GM18505 (cell line): ENCODE data around the gene TBL1XR1.

Experiments used
- ATAC-seq: cut with Tn5 transposase; IDR thresholded peaks from one replicate; pipeline ENCODE4 v1.9.1; 2021; ENCODE audit not compliant: unreplicated experiment
- POLR2A ChIP-seq: IDR thresholded peaks from 4 replicates; pipeline ENCODE4 v1.6.1; 2011; ENCODE audit warnings: borderline replicate concordance; ENCODE audit not compliant: insufficient read depth, insufficient read length; ENCODE audit errors: extremely low read depth

Gene TBL1XR1

DNA sequence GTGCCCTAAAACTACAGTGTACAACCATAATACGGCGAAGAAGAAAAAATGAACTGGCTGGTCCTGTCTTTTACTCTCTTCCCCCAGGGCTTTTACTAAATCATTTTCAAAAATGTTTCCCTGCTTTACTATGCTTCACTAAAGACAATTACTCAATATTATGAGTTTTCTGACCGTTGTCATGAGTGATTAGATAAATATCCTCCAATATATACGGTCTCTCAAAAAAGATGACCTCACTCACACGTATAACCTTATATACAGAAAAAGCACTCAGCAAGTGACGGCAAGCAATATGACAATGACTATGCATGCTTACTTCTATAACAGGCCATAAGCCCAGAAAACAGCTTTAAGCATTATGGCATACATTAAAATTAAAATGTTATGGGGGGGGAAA, 60.5 kb downstream of the TBL1XR1 start:
- no peak for TF ChIP-seq POLR2A
- ATAC-seq: no peak

- no peak for ATAC-seq
- TF ChIP-seq POLR2A: no peak
These were observed 61.3 kb downstream of the TBL1XR1 start for GRCh38 chr3:177135841-177136492.

DNA sequence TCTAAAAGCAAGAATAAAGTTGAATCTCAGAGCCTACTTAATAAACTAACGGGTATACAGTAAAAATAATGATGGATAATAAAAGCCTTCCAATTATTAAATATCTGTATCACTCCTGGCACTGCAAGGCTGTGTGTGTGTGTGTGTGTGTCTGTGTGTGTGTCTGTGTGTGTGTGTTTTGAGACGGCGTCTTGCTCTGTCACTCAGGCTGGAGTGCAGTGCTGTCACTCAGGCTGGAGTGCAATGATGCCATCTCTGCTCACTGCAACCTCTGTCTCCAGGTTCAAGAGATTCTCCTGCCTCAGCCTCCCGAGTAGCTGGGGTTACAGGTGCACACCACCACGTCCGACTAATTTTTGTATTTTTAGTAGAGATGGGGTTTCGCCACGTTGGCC, 62.5 kb downstream of the TBL1XR1 start:
- no peak for TF ChIP-seq POLR2A
- no peak for ATAC-seq

DNA sequence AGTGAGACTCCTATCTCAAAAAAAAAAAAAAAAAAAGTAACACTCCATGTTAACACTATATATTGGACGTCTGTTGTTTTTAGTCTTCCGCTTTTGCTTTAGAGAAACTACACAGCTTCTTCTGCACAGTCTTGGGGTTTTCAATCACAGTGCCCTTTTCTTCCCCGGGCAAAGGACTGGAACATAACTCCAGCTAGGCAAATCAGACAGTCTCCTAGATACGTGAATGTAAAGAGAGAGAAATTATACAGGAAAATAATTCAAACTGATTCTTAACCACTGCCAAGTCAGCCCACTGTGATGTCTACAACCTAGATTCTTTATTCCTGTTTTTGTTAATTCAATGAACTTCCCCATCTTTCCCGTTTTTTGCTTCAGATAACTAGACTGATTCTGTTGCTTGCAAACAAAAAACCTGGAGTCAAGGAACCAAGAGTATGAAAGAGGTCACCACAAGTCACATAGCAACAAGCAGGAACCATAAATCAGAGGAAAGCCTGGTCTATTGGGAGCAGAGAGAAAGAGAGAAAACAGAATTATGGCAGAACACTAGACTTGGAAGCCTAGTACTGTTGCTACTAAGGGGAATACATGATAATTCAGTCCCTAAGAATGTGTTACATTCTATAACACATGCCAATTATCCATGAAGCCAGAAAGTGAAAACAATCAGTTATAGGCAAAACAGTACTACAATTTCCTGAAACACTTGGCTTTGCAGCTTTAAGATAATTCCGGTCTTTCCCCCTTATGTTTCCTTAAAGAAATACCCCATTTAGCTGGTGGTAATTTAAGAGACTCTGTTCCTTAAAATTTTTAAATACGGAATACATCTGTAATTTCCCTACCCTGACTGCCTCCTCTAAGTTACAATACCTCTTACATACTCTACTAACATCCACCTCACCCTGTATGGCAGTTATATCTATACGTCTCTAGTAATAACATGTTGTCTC, 63.1 kb downstream of the TBL1XR1 start:
- no peak for TF ChIP-seq POLR2A
- no peak for ATAC-seq

GRCh38 chr3:177131927-177132636, 65.2 kb downstream of the TBL1XR1 start:
- TF ChIP-seq POLR2A: no peak
- no peak for ATAC-seq

- TF ChIP-seq POLR2A: no peak
- no peak for ATAC-seq
These were observed 70.3 kb downstream of the TBL1XR1 start for GRCh38 chr3:177127008-177127407.

- no peak for ATAC-seq
- no peak for TF ChIP-seq POLR2A
These were observed 71.1 kb downstream of the TBL1XR1 start for GRCh38 chr3:177126015-177126773.

DNA sequence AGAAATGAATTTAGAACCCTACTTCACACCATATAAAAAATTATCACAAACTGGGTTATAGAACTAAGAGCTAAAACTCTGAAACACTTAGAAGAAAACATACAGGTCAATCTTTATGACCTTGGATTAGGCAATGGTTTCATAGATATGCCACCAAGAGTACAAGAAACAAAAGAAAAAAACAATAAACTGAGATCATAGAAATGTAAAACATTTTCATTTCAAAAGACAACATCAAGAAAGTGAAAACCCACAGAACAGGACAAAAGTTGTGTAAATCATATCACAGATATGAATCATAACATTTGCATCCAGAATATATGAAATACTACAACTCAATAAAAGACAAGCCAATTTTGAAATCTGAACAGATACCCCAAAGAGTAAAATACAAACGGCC, 72.4 kb downstream of the TBL1XR1 start:
- TF ChIP-seq POLR2A: no peak
- ATAC-seq: no peak

- ATAC-seq: no peak
- TF ChIP-seq POLR2A: no peak
These were observed 73.5 kb downstream of the TBL1XR1 start for GRCh38 chr3:177123822-177124221.

DNA sequence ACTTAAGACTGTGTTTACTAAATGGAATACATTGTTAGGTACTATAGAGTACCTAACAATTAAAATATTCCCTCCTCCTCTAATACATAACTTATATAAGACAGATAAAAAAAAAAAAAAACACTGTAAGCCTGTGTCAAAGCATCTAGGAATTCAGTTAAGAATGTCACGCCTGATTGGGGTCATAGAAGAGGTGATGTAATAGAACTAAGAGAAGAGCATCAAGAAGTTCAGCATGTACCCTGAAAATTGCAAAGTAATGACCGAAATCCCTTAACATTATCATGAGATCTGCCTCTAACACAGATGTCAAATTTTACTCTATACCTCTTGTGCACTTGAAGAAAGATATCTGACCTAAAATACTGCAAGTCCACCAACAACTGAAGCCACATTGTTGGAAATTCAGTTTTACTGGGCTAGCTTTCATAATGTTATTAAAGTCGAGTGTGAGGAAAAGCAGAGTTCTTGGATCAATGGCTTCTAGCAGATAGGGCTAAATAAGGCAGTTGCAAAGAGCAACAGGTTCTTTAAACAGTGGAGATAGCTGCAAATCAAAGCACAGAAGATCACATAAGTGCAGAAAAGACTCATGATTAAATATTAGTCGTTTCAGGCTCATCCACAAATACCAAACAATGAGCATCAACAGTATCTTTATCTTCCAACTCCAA, 75.0 kb downstream of the TBL1XR1 start:
- no peak for TF ChIP-seq POLR2A
- no peak for ATAC-seq

DNA sequence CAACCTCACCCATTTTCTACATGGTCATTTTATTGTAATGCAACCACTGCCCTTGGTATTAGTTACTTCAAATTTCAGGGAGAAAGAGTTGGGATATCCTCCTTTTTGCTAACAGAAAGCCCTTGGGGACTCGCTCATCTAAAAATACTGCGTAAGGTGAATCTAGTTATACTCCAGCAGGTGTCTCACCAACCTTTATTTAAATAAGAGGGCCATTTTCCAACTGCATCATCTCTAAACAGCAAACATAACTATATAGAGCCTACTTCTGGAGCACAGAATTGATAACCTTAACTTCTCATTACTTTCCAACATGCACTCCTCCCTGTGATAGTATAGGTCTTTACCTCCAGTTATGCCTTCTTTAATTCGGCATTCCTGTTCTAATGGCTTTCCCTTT, 77.5 kb downstream of the TBL1XR1 start:
- no peak for ATAC-seq
- no peak for TF ChIP-seq POLR2A

- no peak for TF ChIP-seq POLR2A
- no peak for ATAC-seq
These were observed 83.0 kb downstream of the TBL1XR1 start for GRCh38 chr3:177114253-177114652.

GRCh38 chr3:177111541-177111949, 85.7 kb downstream of the TBL1XR1 start:
- no peak for ATAC-seq
- no peak for TF ChIP-seq POLR2A

DNA sequence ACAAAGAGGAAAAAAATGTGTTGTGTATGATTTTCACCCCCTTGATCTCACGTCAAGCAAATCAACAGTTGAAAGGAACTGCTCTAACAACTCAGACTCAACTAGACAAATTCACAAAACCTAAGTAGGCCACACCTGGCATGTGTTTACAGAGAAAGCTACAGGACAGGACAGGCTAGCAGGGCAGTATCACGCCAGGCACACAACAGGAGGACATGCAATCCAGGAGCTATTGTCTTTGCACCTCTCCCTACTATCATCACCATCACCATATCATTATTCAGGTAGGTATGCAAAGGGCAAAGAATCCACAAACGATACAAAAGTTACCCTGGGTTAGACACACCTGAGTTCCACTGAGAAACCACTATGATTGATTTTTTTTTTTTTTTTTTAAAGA, 86.4 kb downstream of the TBL1XR1 start:
- no peak for TF ChIP-seq POLR2A
- ATAC-seq: no peak
